CD14-positive monocyte (primary cell): Measurements from ENCODE around the gene LAMA1. TPM values are rescaled to one million over a fixed set of nuclear protein-coding genes. Genes with fewer than 3 reads are reported as not detected.

Source experiments
- DNase-seq, 3 donors: peaks; one replicate each; pipeline ENCODE4 v3.0.0-alpha.2; 2011 to 2022
- H2AFZ ChIP-seq: 2 replicates; pipeline ENCODE4 v1.6.0; 2012; ENCODE audit warnings: mild to moderate bottlenecking, low read depth, low read length, inconsistent platforms; ENCODE audit not compliant: insufficient read depth, poor library complexity, severe bottlenecking
- H3K27ac ChIP-seq, 2 donors: 1 replicate in 1 of 2; 2 replicates in 1 of 2; pipeline ENCODE4 v1.5.1; 2012 to 2013; ENCODE audit warnings: low read length in 2 of 2, control low read depth in 1 of 2, inconsistent platforms in 1 of 2, low read depth in 1 of 2, mild to moderate bottlenecking in 1 of 2
- H3K27me3 ChIP-seq, 2 donors: one replicate each; pipeline versions ENCODE4 v1.6.0 to v1.6.1; 2011 to 2013; ENCODE audit warnings: low read length in 2 of 2; ENCODE audit not compliant: control insufficient read depth in 2 of 2, insufficient read depth in 2 of 2
- H3K36me3 ChIP-seq, 2 donors: replicated peaks in 1 of 2; 1 replicate in 1 of 2; 2 replicates in 1 of 2; pipeline versions ENCODE4 v1.5.1 to v1.6.1; 2012 to 2013; ENCODE audit warnings: low read length in 2 of 2, control low read depth in 1 of 2, inconsistent platforms in 1 of 2, mild to moderate bottlenecking in 1 of 2; ENCODE audit not compliant: insufficient read depth in 2 of 2, control insufficient read depth in 1 of 2
- H3K4me1 ChIP-seq, 2 donors: 1 replicate in 1 of 2; 2 replicates in 1 of 2; pipeline versions ENCODE4 v1.5.1 to v1.6.1; 2012 to 2013; ENCODE audit warnings: low read length in 2 of 2, control low read depth in 1 of 2, inconsistent platforms in 1 of 2, mild to moderate bottlenecking in 1 of 2, moderate library complexity in 1 of 2; ENCODE audit not compliant: insufficient read depth in 2 of 2, control insufficient read depth in 1 of 2
- H3K4me2 ChIP-seq: replicated peaks from 2 replicates; pipeline ENCODE3; 2012; ENCODE audit warnings: low read length, moderate library complexity, mild to moderate bottlenecking; ENCODE audit not compliant: poor library complexity, severe bottlenecking; ENCODE audit errors: extremely low read depth
- H3K4me3 ChIP-seq, 3 experiments: fragments of 200-600 bp in 1 of 3; sonication (generic) in 1 of 3; replicated peaks in 1 of 3; 1 replicate in 2 of 3; 2 replicates in 1 of 3; pipeline ENCODE4 v1.5.1; 2011 to 2013; ENCODE audit warnings: low read length in 3 of 3, mild to moderate bottlenecking in 3 of 3, control low read depth in 2 of 3, low read depth in 2 of 3, inconsistent platforms in 1 of 3, moderate library complexity in 1 of 3
- H3K79me2 ChIP-seq: 2 replicates; pipeline ENCODE4 v1.6.0; 2012; ENCODE audit warnings: mild to moderate bottlenecking, control low read depth, inconsistent platforms, low read length, moderate library complexity; ENCODE audit not compliant: insufficient read depth
- H3K9ac ChIP-seq: 2 replicates; pipeline ENCODE4 v1.6.0; 2017; ENCODE audit warnings: low read length, mild to moderate bottlenecking; ENCODE audit not compliant: insufficient read depth, poor library complexity, severe bottlenecking
- H3K9me3 ChIP-seq, 2 donors: replicated peaks in 1 of 2; 1 replicate in 1 of 2; 2 replicates in 1 of 2; pipeline versions ENCODE4 v1.5.1 to v1.6.1; 2012 to 2013; ENCODE audit warnings: low read length in 2 of 2, control low read depth in 1 of 2; ENCODE audit not compliant: control insufficient read depth in 1 of 2, insufficient read depth in 1 of 2
- H4K20me1 ChIP-seq: 2 replicates; pipeline ENCODE4 v1.6.0; 2012; ENCODE audit warnings: mild to moderate bottlenecking, low read length, control low read depth, moderate library complexity; ENCODE audit not compliant: insufficient read depth
- H3K27ac Mint-ChIP-seq, 7 donors: one replicate each; pipeline ENCODE4 v1.8.0; 2020; ENCODE audit warnings: mild to moderate bottlenecking in 7 of 7, mixed read lengths in 7 of 7, moderate library complexity in 6 of 7, inconsistent platforms in 2 of 7
- H3K27me3 Mint-ChIP-seq, 3 donors: one replicate each; pipeline ENCODE4 v1.8.0; 2021 to 2022; ENCODE audit warnings: low read depth in 3 of 3, mild to moderate bottlenecking in 3 of 3, mixed read lengths in 3 of 3, moderate library complexity in 3 of 3, inconsistent platforms in 1 of 3
- H3K36me3 Mint-ChIP-seq, 2 donors: one replicate each; pipeline ENCODE4 v1.8.0; 2020; ENCODE audit warnings: mixed read lengths in 2 of 2, inconsistent platforms in 1 of 2, mild to moderate bottlenecking in 1 of 2
- H3K4me1 Mint-ChIP-seq: one replicate; pipeline ENCODE4 v1.8.0; 2020; ENCODE audit warnings: mild to moderate bottlenecking, mixed read lengths
- H3K4me3 Mint-ChIP-seq, 2 donors: one replicate each; pipeline ENCODE4 v1.8.0; 2020; ENCODE audit warnings: mild to moderate bottlenecking in 2 of 2, mixed read lengths in 2 of 2, moderate library complexity in 1 of 2
- H3K9me3 Mint-ChIP-seq, 7 donors: one replicate each; pipeline ENCODE4 v1.8.0; 2020 to 2022; ENCODE audit warnings: mixed read lengths in 7 of 7, mild to moderate bottlenecking in 6 of 7, moderate library complexity in 6 of 7, inconsistent platforms in 2 of 7
- WGBS: methylation state at CpG from one replicate; pipeline ENCODE4 v1.1.5; 2013; ENCODE audit warnings: missing lambda C conversion rate; ENCODE audit not compliant: insufficient coverage; 5-methylcytosine and 5-hydroxymethylcytosine counted together
- intact Hi-C, 2 donors: fragments of 100-400 bp; cut with micrococcal nuclease; formaldehyde crosslinking; loops; one replicate each; pipeline versions ENCODE4 v1.15.0 to v1.15.1; 2023
- polyA plus RNA-seq, 3 donors: library from polyadenylated mRNA; depleted of rRNA in 1 of 3; unstranded in 2 of 3; stranded (reverse) in 1 of 3; fragments of 300-500 nt in 2 of 3; fragments of >200 nt in 1 of 3; fragmentation: Illumina TruSeq in 2 of 3; gene quantifications; 1 replicate in 2 of 3; 2 replicates in 1 of 3; pipeline ENCODE4 v1.2.3, GENCODE V29; 2012 to 2021
- TF ChIP-seq, protein P1 (sequence below): fragments of 200-600 bp; IDR thresholded peaks from one replicate; pipeline ENCODE4 v1.8.0; 2022; ENCODE audit warnings: antibody characterized with exemption, mild to moderate bottlenecking

The LAMA1 gene
- polyA plus RNA-seq, 3 donors = not detected

DNA sequence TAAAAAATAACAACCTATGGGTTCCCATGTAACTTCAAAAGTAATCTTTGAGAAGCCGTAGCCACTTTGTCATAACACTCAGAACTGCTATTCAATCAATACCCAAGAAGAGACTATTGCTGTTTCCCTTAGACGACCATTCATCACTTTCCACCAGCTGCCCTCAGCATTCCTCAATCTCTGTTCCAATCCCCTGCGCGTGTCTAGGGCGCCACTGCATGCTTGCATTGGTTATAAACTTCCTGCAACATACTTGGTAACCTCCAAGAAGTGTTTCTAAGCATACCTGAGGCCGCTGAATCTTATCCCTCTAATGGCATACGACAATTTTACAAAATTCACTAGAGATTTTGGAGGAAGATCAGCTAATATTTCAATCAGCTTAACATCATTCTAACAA, 134.2 kb downstream of the LAMA1 start:
- no peak for DNase-seq
- TF ChIP-seq, protein P1, sequence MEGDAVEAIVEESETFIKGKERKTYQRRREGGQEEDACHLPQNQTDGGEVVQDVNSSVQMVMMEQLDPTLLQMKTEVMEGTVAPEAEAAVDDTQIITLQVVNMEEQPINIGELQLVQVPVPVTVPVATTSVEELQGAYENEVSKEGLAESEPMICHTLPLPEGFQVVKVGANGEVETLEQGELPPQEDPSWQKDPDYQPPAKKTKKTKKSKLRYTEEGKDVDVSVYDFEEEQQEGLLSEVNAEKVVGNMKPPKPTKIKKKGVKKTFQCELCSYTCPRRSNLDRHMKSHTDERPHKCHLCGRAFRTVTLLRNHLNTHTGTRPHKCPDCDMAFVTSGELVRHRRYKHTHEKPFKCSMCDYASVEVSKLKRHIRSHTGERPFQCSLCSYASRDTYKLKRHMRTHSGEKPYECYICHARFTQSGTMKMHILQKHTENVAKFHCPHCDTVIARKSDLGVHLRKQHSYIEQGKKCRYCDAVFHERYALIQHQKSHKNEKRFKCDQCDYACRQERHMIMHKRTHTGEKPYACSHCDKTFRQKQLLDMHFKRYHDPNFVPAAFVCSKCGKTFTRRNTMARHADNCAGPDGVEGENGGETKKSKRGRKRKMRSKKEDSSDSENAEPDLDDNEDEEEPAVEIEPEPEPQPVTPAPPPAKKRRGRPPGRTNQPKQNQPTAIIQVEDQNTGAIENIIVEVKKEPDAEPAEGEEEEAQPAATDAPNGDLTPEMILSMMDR = no peak
- no peak overlapping the region for H3K27ac ChIP-seq
- H2AFZ ChIP-seq = no peak overlapping the region
- no peaks in the 10 kb centered on the region for H4K20me1 ChIP-seq
- Mint-ChIP-seq H3K36me3 (no peaks in the 10 kb centered on the region), H3K4me3 (no peak overlapping the region), H3K27ac (no peak overlapping the region), H3K9me3 (no peaks in the 10 kb centered on the region), H3K27me3 (peaks cover 0 to 5% (median 5%) of the 10 kb centered on the region in 3 donors), H3K4me1 (no peaks in the 10 kb centered on the region)
- H3K27me3 ChIP-seq = peaks cover 0 to 2% of the 10 kb centered on the region in 2 donors
- no peaks in the 10 kb centered on the region for H3K36me3 ChIP-seq
- intact Hi-C loops = no loop called here
- H3K9ac ChIP-seq = no peak overlapping the region
- H3K4me2 ChIP-seq = no peak overlapping the region
- 80% methylated on average over 6 of the region's 7 CpGs for WGBS
- no peak overlapping the region for H3K4me3 ChIP-seq
- no peaks in the 10 kb centered on the region for H3K9me3 ChIP-seq
- H3K79me2 ChIP-seq = no peaks in the 10 kb centered on the region
- H3K4me1 ChIP-seq = no peaks in the 10 kb centered on the region

DNA sequence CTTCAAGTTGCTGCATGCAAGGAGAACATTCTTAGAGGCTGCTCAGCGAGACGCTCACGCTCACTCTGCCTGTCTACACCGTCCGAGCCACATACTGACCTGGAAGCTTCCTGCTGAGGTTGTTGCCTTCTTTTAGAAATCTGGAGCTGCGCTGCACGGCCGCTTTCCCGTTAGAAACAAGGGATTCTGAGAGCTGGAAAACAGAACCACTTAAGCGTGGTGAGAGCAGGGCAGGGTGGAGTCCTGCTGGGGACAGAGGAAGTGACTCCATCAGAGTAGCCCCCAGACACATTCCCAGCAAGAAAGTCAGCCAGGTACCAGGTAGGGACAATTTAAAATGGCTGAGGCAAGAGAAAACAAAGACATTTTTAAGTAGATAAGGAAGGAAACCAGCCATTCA, 135.2 kb downstream of the LAMA1 start:
- WGBS = 70% methylated on average over 6 of the region's 10 CpGs
- no peak overlapping the region for H3K4me3 ChIP-seq
- Mint-ChIP-seq H3K4me3 (no peak overlapping the region), H3K27ac (no peak overlapping the region), H3K36me3 (no peaks in the 10 kb centered on the region), H3K27me3 (peaks cover 0 to 5% (median 4%) of the 10 kb centered on the region in 3 donors), H3K9me3 (no peaks in the 10 kb centered on the region), H3K4me1 (no peaks in the 10 kb centered on the region)
- no peak overlapping the region for H3K4me2 ChIP-seq
- no peak overlapping the region for H3K9ac ChIP-seq
- no peaks in the 10 kb centered on the region for H3K36me3 ChIP-seq
- no peak overlapping the region for H3K27ac ChIP-seq
- no peak overlapping the region for H2AFZ ChIP-seq
- no peaks in the 10 kb centered on the region for H3K79me2 ChIP-seq
- peaks cover 0 to 2% of the 10 kb centered on the region in 2 donors for H3K27me3 ChIP-seq
- no peaks in the 10 kb centered on the region for H3K4me1 ChIP-seq
- TF ChIP-seq, protein P1 = no peak
- no peaks in the 10 kb centered on the region for H4K20me1 ChIP-seq
- DNase-seq = no peak
- H3K9me3 ChIP-seq = no peaks in the 10 kb centered on the region
- intact Hi-C loops = no loop called here
